ENCODE data around the gene VTI1A.
"Not testable (repeated sequence)": the region's sequence is repeated elsewhere in the genome, so short reads cannot be mapped to it uniquely, and the experiment has no call there.

Gene VTI1A

DNA sequence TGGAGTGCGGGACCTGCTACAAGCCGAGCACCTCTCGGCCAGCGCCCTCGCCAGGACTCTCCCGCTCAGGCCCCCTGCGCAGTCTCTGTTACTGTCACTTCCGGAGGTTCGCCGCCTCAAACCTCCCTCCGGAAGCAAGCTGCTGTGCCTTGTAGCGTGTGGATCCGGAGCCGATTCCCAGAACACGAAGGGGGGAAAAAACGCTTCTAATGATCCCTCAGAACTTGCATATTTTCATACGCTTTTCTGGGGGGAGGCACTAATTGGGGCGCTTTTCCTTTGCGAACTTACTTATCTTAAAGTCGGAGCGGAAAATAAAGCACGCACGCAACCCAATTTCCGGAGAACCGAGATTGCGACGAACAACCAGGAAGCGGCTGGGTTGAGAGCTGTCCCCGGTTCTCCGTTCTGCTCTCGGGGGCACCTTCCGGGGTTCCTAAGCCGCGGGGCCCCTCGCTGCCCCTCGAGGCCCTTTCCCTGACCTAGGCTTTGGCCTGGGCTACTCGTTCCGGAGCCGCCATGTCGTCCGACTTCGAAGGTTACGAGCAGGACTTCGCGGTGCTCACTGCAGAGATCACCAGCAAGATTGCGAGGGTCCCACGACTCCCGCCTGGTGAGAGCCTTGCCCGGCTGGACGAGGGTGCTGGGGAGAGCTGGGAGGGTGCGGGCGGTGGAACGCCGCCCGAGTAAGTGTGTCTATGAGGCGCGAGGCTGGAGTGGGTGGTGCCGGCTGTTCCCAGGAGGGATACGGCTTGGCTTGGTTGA, at the start of gene VTI1A, which contains the start of gene ZDHHC6:
VTI1A (plus strand) TSS at position 361 of the 765 bp plus-strand sequence; CDS start at position 520, 159 bp downstream.
ZDHHC6 (minus strand) TSS at position 60 of the 765 bp plus-strand sequence. CDS start 1,478 bp downstream, outside the sequence.
- peak; percentile 70 for DNase-seq (ENCODE audit: low read depth)

DNA sequence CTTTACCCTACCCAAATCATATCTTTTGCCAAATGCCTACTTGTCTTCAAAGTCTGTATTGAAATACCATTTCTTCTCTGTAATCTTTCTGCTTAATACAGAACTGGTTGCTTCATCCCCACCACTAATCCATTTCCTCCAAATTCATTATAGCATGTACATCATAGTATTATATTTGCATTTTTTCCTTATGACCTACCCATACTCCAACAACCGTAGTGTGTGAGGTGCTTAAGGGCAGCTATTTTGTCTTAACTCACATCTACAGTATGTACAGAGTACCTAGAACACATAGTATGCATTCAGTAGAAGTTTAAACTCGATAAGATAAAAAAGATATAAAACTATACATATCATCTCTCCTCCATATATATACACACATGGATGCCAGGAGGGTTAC, 49.4 kb upstream of the VTI1A start:
- no peak for DNase-seq (ENCODE audit: low read depth)

DNA sequence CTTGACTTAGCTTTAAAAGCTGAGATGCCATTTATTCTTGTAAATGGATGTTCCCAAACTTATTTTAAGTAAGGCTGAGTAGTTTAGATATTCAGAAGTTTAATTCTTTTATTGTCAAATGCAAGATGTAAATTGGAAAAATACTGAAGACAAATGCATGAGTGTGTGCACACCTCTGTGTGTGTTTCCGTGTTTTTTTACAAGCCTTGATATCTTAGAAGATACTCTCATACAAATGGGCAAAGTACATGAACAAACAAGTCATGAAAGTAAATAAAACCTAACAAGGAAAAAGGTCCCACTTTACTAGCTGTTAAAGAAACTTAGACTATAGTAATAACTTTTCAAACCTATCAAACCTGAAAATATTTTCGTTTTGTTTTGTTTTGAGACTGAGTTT, 44.1 kb upstream of the VTI1A start:
- DNase-seq (ENCODE audit: low read depth), result no peak

DNA sequence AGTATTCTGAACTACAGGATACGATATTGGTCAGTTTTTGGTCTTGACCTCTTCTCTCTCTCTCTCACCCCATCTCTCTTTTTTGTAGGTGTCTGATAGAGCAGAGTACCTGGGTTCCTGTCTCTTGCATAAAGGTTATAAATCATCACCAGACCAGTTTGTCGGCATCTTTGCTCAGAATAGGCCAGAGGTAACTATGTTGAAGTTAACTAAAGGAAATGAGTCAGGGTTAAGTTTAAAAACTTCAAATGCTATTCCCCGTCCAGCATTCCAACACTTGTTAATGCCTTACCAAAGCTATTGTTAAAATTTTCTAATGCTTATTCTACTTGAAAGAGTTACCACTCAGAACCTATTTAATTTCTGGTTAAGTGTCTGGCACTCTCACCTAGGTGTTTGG, 42.4 kb upstream of the VTI1A start:
- no peak for DNase-seq (ENCODE audit: low read depth)

DNA sequence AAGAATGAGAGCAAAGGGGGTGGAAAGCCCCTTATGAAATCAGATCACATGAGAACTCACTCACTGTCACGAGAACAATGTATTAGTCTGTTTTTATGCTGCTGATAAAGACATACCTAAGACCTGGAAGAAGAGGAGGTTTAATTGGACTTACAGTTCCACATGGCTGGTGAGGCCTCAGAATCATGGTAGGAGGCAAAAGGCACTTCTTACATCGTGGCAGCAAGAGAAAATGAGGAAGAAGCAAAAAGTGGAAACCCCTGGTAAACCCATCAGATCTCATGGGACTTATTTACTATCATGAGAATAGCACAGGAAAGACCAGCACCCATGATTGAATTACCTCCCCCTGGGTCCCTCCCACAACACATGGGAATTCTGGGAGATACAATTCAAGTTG, 40.2 kb upstream of the VTI1A start:
- DNase-seq (ENCODE audit: low read depth), result not testable (repeated sequence)

DNA sequence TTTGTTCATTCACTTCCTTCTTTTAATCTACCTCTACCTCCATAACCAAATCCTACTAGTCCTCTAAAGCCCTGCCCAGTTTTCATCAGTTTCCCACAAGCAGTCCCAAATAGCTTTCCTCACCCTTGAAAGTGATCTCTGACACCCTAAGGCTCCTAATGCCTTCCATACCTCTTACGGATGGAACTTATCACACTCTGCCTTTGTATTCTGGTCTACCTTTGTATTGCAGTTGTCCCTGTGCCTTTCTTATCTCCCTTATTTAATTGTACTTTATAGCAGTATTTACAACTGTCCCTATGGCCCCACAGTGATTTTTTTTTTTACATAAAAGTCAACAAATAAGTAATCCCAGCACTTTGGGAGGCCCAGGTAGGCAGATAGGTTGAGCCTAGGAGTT, 39.3 kb upstream of the VTI1A start:
- no peak for DNase-seq (ENCODE audit: low read depth)

DNA sequence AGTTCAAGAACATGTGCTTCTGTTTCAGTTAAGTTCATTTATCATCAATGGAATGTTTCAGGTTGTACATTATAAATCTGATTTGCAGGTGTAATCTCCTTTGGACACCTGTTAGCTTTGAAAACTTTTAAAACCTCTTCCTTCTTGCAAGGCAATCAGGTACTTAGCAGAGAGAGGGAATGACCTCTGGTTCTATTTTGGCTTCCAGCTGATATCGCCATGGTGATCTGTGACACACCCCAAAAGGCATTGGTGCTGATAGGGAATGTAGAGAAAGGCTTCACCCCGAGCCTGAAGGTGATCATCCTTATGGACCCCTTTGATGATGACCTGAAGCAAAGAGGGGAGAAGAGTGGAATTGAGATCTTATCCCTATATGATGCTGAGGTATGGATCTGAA, 37.7 kb upstream of the VTI1A start:
- DNase-seq (ENCODE audit: low read depth), result no peak

DNA sequence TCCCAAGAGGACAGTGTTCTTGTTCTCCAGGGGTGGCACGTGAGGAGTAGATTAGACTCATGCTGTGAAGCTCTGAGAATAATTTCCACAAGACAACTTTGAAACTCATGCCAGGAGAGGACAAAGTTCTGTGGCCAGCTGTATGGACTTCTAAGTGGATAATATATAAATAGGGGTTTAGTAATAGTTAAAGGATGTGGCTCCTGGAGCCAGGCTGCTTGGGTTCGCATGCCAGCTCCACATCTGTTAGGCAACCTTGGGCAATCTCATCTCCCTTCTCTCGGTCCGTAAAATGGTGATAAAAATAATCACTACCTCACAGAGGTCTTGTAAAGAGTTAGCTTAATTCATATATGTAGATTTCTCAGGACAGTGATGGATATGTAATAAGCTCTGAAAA, 37.3 kb upstream of the VTI1A start:
- no peak for DNase-seq (ENCODE audit: low read depth)

DNA sequence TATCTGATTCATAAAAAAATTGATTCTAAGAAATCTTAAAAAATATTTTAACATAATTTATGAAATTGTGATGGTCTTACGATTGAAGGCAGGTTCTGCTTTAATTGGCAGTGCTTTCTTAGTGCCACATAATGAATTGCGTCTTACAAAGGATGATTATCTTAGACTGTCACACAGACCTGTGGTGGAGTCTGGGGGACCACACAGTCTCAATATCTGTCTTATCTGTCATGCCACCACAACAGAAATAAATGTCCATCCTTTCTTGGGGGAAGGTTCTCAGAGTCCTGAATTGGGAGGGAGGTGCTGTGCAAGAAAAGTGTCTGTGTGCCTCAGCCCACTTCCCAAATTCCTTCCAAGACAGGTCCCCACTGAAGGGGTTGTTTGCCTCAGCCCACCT, 34.3 kb upstream of the VTI1A start:
- DNase-seq (ENCODE audit: low read depth), result no peak

DNA sequence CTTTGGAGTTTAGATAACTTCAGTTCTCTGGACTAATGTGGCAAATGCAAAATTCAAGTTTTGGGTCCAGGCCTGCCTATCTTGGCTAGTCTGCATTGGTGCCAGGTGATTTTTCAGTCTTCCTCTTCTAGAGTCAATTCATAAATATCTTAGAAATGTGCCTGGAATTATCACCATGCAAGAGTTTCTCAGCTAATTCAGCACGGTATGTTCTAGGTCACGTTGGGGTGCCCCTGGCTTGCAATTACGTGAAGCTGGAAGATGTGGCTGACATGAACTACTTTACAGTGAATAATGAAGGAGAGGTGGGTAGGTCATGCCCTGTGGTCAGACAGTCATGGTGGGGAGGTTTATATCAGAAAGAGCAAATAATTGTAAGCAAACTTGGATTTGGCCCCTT, 25.3 kb upstream of the VTI1A start:
- DNase-seq (ENCODE audit: low read depth), result no peak

DNA sequence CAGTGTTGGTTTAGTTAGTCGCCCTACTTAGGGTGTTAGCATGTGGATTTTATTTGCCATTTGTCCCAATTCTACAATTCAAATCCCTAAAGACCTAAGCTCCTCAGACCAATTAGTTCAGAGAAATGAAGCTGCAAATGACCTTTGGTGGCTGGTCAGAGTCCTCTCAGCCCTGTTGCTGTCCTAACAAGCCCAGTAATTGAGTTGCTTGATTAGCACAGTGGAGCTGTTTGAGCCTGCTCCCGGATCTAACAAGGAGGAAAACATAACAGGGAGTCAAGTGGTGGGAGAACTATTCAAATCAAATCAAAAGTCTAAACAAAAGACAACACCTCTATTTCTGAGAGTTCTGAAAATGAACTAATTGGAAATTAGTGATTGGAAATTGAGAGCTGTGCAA, 22.4 kb upstream of the VTI1A start:
- no peak for DNase-seq (ENCODE audit: low read depth)

DNA sequence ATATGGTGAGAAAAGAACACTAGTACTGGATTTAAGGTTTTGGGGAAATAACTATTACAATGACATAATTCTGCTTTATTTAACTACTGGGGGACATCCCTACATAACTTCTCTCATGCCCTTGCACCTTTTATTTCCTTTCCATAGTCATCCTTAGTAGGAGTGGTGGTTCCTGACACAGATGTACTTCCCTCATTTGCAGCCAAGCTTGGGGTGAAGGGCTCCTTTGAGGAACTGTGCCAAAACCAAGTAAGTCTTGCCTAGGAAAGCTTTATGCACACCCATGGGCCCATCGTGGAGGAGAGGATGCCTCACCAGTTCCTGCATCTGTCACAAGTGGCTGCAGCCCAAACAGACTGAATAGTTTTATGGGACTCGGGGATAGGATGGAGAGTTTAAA, 20.9 kb upstream of the VTI1A start:
- no peak for DNase-seq (ENCODE audit: low read depth)

DNA sequence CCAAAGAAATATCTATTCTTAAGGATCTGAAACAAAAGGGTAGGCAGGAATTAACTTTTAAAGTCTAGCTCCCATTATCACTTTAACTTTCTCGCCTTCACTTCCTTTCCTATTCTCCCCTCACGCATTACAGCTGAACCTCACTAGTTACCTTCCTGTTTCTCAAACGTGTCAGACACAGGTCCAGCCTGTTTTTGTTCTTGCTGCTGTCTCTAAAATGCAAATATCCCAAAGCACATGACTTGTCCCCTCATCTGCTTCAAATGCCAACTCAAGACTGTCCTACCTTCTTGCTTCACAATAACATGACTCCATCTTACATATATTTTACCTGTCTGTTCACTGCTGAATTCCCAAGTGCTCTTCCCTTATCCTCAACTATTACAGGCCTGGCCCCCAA, 17.9 kb upstream of the VTI1A start:
- no peak for DNase-seq (ENCODE audit: low read depth)

DNA sequence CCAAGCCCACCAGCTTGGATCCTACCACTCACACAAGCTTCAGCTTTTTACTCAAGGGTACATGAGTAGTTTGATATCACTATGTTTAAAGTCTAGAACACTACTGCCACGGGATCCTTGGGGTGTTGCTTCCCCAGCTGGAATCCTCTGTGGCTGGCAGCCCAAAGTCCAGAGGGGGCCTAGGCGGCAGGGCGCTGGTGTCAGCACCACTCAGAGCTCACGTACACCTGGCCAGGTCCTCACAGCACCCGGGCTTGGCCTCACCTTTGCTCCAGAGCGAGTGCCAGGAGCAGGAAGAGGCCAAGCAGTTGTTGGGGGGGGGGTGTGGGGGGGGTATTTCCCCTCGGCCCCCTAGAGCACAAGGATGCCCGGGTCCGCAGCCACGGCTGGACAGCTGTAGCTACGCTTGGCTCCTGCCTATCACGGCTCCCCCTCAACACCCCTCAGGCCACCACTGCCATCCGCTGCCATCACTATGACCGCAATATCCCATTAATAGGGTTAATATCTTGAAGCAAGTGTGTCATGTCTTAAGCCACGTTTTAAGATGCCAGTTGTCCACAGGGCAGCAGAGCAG, 17.3 kb upstream of the VTI1A start:
- no peak for DNase-seq (ENCODE audit: low read depth)

DNA sequence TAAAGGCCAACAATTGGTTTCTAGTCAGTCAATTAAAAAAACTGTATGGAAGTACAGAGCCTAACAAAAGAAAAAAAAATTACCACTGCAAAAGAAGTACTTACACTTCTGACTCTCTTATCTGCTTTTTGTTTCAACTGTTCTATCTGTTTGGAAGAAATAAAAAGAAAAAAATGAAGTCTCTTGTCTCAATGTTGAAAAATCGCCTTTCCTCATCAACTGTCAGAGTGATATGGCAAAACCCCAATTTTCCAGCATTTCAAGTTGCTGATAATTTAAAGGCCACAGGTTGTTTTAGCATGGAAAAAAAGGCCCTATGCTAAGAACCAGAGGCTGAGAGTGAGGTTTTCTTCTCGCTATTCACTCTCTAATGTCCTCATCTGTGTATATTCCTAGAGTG, 13.9 kb upstream of the VTI1A start:
- no peak for DNase-seq (ENCODE audit: low read depth)

DNA sequence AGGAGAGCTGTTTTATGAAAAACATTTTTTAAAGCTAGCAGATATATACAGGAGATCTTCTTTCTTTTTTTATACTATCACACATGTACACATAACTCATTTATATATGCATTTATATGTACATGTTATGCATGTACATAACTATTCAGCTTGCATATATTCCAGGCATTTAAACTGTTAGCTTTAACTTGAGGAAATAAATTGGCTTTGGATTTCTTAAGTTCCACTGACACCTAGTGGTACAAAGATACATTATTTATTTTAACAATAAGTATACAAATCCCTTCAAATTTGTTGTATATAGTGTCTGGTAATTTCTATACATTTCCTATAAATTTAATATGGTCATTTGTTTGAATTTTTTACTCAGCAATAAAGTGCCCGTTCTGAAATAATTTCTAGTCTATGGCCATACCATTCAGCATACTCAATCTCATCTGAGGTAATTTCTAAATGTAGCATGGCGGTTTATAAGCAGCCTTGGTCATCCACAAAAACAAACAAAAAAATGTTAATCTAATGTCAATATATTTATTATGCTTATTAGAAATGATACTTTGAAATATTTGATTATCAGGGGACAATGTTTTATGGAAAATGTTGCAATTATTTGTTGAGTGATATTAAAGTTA, 11.9 kb upstream of the VTI1A start:
- DNase-seq (ENCODE audit: low read depth), result no peak

DNA sequence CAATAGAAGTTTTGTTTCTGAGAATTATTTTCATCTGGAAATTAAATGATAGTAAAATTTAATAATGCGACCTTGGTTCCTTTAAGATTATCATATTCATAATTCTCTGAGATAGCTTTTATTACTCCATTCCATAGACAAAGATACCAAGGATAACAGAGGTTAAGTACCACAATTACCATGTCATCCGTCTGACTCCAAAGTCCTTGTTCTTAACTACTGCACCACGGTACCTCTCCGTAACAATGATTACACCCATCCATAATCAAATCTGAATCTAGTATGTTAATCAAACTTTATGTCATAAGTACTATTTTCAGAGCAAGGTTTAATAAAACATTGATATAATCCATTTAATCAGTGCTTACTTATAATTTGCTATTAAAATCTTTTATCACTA, 8.7 kb upstream of the VTI1A start:
- DNase-seq (ENCODE audit: low read depth), result no peak

DNA sequence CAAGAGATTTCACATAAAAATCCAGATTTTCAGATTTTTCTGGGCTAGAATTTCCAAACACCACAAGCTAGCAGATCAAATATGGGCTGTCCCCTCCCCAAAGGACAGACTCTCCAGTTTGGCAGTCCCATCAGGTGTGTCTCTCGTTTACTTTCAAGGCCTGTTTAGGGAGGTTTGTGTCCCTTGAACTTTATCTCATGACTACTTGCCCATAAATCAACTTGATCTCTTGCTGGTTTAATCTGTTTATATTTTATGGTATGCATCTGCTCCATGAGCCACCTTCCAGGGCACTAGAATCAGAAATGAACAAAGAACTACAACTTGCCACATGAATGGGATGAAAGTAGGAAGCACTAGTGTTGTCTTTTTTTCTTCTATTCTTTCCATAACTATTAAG, 5.5 kb upstream of the VTI1A start:
- DNase-seq (ENCODE audit: low read depth), result no peak

DNA sequence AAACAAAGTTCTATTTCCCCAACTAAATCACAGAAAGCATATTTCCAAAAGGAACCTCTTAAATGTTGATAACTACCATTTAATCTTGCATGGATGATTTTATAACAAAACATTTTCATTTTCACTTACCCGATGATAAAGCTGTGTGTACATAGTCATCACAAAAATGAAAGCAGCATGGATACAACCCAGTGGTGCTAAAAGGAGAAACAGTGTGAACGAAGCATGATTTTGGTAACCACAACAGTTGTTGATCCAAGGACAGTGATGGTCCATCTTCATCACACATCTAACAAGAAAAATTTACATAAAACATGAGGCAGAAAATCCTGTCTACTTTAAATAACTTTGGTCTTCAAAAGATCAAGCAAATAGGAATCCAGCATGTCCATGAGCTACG, 5.0 kb upstream of the VTI1A start:
- no peak for DNase-seq (ENCODE audit: low read depth)

DNA sequence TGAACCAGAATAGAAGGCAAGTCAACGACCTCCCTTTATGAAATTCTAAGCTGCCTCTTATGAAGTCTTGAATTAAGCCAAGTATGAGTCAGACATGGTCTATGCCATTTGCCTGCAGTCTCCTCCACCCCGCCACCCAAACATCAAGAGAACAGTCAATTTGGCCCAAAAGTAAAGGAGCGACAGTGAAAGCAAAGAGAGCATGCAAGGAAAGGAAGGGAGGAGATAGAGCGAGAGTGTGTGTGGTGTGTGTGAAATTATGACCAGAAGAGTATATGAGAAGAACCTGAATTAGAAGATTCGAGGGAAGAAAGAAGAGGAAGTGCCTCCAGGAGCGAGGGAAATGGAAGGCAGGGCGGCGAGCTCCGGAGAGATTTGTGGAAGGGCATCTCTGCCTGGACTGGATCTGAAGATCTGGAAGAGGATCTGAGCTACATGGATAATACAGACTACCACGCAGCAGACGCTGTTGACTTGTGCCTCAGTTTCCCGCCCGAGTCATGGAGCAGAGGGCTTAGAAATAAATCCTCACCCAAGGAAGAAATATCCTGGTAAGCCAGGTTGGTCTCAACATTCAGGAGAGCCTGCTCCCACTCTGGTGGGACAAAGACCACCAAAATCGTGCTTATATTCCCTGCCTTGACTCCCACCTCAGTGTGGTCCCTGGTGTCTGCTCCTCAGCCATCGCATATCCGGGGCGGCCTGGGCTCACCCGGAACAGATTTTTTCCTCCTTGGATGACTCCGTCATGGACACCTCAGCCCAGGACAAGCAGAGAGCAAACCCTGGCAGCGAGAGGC, 760 bp upstream of the VTI1A start:
- no peak for DNase-seq (ENCODE audit: low read depth)

DNA sequence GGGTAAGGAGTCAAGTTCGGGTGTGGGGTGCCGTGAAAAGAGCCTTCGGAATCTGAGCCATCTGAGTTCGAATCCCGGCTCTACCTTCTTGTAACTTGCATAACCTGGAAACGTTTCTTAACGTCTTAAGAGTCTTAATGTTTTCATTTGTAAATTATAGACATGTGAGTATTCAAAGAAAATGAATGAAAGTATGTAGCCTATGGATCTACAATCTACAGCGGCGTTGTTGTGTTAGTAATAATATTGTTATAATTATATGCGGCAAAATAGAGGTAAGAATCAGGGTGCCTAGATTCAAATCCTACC, 559 bp downstream of the VTI1A start:
- no peak for DNase-seq (ENCODE audit: low read depth)

DNA sequence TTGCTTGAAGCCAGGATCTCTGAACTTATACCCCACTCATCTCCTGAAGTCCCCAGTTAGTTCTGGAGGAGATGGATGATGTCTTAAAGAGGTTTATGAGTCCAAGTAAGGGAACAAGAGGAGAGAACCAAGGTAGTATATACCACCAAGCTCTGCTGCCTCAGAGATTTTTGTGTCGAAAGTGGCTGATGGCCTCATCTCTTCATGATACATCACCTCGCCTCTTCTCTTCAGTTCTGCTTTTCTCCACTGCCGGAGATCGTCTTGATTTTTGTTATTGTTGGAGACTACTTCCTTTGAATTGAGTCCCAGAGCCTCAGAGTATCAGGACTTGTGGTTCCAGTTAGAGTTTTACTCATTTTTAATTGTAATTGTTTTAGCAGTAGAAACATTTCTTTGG, 1.9 kb downstream of the VTI1A start:
- no peak for DNase-seq (ENCODE audit: low read depth)
